Measurements from ENCODE around the gene UGT1A10.
A peak's percentile ranks its signal among the peaks of the same experiment; 100 is the strongest.
"Not testable (repeated sequence)": the region's sequence is repeated elsewhere in the genome, so short reads cannot be mapped to it uniquely, and the experiment has no call there.

The UGT1A10 gene

DNA sequence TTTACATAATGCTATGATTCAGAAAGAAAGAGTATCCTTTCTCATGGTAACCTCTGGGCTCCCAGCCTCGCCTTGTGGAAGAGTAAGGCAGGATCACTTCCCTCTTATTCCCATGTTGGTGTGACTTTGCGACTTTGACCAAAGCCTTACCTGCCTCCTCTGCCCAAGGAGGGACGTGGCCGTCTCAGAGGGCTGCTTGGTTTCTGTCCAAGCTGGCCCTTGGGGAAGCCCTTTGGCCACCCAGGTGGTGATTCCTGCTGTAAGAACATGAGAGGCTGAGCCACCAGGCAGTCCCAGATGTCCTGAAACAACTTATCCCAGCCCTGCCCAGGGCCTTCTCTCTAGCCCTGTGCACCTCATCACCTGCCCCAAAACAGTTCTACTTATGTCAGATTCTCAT lies 62.5 kb downstream of the UGT1A10 start:
- DNase-seq = no peak

- no peak for DNase-seq
Measured at GRCh38 chr2:233699424-233700027, 63.3 kb downstream of the UGT1A10 start.

DNA sequence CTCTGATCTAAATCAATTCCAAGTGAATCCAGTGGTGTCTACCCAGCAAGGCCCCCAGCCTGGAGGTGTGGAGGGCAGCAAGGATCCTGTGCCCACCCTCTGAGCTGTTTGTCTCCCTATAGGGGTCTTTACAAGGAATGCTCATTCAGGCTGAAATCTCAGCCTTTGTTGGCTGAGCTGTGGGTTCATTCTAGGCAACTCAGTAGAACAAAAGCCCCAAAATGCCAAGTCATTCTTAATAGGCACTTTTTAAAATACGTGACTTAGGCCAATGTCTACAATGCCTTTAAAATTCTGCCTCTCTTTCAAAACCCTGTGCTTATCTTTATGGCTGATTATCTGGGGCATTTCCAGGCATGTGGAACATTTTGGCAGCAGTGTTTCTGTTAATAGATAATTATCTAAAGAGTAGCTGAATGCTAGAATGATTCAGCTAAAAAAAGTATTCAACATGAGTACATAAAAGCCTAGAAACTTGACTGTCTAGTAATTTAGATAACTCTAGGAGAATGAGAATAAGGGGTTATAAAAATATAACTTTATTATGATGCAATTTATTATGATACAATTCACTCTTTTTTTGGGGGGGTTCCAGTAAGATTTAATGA lies 63.9 kb downstream of the UGT1A10 start:
- DNase-seq = no peak

GRCh38 chr2:233700842-233701241 lies 64.6 kb downstream of the UGT1A10 start:
- not testable (repeated sequence) for DNase-seq

- DNase-seq = no peak
Measured at GRCh38 chr2:233702238-233702637, 66.0 kb downstream of the UGT1A10 start.

- DNase-seq = no peak
Measured at GRCh38 chr2:233705911-233706506, 69.8 kb downstream of the UGT1A10 start.

DNA sequence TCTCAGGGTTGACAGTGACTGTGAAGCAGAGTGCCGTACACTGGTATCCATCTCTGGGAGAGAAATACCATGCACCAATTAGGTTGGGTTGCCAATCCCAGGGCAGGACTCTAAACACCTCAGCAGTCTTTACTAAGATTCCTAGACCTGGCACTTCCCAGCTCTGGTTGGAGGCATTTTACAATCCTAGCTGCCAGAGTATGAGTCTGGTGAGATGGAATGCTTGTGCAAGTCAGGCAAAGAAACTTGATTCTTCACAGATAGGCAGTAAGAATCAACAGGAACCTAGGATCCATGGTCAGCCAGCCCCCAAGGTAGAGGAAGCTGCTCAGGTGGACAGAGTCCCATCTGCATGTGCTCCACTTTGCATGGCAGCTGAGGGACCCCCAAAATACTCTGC lies 70.5 kb downstream of the UGT1A10 start:
- no peak for DNase-seq

DNA sequence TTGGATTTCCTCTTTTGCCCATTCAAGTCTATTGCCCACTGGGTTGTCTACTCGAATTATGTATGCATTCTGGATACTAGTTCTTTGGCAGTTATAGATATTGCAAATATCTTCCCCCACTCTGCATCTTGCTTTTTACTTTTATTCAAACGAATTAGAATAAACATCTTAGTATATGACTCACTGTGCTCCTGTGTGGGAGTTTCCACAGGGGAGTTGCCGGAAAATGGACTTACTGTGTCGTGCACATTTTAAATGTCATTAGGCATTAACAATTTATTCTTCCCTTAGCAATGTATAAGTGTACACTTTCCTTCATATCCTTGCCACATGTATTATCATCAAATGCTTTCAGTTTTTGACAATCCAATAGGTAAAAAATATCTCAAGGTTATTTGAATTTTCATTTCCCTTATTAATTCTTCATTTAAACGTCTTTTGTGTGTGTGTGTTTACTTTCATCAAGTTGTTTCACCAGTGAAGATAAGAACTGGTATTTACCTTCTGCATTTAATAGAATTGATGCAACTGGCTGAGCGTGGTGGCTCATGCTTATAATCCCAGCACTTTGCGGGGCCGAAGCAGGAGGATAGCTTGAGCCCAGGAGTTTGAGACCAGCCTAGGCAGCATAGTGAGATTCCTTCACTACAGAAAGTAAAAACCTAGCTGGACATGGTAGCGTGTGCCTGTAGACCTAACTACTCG lies 71.8 kb downstream of the UGT1A10 start:
- no peak for DNase-seq

DNA sequence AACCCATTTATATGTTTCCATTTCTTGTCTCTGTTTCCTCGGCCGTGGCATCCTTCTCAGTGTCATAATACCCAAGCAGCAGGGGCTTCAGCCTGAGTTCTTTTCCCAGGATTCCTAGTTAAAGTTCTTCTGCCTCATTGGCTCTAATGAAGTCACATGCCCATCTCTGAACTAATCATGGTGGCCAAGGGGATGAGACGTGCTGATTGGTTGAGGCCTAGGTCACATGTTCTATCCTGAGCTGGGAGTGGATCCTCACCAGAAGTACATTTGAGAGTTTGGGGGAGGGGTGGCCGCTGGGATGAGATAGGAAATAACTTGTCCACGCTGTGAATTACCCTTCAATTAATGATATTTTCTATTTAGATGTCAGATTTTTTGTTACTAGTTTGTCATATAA lies 72.7 kb downstream of the UGT1A10 start:
- DNase-seq = no peak

DNA sequence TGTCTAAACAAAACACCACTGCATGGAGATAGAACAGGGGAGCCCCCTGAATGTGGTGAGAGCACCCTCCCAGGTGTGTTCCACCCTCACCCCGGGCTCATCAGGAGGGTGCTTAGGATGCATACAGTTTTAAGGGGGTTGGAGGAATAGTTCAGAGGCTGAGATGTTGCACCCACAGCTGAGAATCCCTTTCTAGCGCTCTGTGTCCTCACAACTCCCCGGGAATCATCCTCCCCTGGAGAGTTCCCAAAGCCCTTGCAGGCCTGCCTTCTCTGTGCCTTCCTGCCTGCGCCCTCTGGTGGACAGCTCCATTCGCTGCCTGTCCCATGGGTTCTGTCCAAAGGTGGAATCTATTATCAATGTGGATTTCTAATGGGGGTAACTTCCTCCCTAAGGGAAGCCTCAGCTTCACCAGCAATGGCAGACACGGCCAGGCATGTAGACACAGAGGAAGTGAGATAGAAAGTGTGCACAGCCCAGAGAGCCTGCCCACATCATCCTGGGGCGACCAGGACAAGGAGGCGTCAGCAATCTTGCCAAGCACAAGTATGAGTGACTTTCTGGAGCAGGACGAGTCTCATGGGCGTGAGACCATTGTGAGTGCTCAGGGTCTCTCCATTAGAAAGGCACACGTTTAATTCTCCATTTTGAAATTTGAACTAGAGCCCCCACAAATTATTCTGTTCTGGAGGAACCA lies 75.2 kb downstream of the UGT1A10 start:
- DNase-seq = peak; percentile 75

DNA sequence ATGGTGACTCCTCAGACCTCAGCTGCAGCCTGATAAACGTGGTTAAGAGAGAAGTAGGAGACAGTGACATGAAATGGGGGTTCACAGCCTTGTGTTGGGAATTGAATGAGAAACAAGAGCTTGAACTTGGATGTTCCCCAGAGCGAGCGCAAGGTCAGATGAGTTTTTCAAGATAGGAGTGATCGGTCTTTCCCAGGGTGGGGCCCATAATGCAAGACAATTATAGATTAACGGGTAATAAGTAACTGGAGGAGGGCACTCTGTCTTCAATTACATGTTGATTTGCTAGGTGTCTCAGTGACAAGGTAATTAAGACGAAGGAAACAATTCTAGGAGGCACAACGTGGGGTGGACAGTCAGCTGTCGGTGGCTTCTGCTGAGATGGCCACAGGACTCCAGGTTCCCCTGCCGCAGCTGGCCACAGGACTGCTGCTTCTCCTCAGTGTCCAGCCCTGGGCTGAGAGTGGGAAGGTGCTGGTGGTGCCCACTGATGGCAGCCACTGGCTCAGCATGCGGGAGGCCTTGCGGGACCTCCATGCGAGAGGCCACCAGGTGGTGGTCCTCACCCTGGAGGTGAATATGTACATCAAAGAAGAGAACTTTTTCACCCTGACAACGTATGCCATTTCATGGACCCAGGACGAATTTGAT lies 76.5 kb downstream of the UGT1A10 start, which contains the start of gene UGT1A5:
UGT1A5 (plus strand) TSS at position 297 of the 651 bp plus-strand sequence; CDS start at position 382, 85 bp downstream.
- no peak for DNase-seq

GRCh38 chr2:233713262-233713615 lies 77.0 kb downstream of the UGT1A10 start:
- DNase-seq = no peak

DNA sequence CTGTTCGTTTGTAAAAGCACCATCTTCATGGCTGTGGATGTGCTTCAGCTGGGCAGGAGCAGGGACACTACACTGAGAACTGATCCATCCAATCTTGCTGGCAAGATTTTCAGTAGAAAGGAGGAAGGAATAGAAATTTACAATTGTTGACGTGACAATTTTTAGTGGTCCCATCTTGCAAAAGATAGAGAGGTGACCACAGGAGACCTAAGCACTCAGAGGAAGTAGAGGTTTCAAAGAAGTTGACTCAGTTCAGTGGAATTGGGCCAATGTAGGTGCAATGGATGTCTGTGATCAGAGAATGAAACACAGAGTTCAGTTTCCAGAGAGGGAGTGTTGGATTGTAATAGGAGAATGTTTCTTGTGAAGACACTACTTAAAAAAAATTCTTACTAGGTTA lies 77.9 kb downstream of the UGT1A10 start:
- DNase-seq = no peak

GRCh38 chr2:233718552-233718951 lies 82.3 kb downstream of the UGT1A10 start, which contains the start of gene UGT1A4:
TSS of gene UGT1A4 (plus strand) at chr2:233718736. CDS start at chr2:233718821, 85 bp downstream.
- DNase-seq = no peak

DNA sequence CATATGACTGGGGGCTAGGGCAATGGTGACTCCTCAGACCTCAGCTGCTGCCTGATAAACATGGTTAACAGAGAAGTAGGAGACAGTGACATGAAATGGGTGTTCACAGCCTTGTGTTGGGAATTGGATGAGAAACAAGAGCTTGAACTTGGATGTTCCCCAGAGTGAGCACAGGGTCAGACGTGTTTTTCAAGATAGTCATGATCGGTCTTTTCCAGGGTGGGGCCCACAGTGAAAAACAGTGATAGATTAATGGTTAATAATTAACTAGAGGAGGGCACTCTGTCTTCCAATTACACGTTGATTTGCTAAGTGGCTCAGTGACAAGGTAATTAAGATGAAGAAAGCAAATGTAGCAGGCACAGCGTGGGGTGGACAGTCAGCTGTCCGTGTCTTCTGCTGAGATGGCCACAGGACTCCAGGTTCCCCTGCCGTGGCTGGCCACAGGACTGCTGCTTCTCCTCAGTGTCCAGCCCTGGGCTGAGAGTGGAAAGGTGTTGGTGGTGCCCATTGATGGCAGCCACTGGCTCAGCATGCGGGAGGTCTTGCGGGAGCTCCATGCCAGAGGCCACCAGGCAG lies 92.6 kb downstream of the UGT1A10 start, which contains the start of gene UGT1A3:
UGT1A3 (plus strand) TSS at position 320 of the 579 bp plus-strand sequence; CDS start at position 405, 85 bp downstream.
- no peak for DNase-seq

- DNase-seq = not testable (repeated sequence)
Measured at GRCh38 chr2:233736868-233737653, 100.8 kb downstream of the UGT1A10 start.

DNA sequence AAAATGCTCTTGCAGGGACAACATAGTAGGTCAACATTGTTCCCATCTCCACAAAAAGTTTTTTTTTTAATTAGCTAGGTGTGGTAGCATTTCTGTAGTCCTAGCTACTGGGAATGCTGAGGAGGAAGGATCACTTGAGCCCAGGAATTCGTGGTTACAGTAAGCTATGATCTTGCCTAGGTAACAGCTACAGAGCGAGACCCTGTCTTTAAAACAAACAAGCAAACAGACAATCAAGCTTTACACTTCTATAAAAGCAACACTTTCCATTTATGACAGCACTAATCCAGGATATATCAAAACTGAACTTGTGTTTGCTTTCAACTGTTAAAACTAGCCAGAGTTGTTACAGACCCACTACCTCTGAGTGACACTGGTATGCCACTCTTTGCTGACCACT lies 104.6 kb downstream of the UGT1A10 start:
- DNase-seq = no peak

- no peak for DNase-seq
Measured at GRCh38 chr2:233743464-233744259, 107.4 kb downstream of the UGT1A10 start.

DNA sequence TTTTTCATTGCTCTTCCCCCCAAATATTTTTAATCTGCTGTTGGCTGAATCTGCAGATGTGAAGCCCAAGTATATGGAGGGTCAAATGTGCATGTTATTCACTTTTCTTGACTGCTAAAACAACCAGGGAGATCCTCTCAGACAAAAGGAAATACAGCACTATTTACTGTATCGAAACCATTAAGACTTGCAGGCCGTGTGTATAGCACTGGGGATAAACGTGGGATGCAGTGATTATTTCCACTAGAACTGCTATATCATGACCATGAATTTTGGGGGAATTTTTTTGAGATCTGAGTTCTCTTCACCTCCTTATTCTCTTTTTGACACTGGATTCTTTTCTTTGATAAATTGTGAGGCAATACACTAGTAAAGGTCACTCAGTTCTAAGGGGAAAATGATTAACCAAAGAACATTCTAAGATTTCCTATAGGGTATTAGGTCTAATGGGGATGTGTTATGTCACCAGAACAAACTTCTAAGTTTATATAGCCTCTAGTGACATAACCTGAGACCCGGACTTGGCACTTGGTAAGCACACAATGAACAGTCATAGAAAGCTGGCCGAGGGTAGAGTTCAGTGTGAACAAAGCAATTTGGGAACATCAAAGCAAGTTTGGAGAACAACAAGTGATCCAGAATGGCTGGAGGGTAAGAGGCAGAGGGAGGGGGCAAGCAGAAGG lies 109.0 kb downstream of the UGT1A10 start:
- no peak for DNase-seq

GRCh38 chr2:233745838-233746237 lies 109.6 kb downstream of the UGT1A10 start:
- not testable (repeated sequence) for DNase-seq
